HEK293T (cell line): Measurements from ENCODE around the gene OR10A3.

Source experiments
- ARNT ChIP-seq: fragments of 450-650 bp; IDR thresholded peaks from 2 replicates; pipeline ENCODE4 v1.6.1; 2017; ENCODE audit warnings: mild to moderate bottlenecking
- ELF4 ChIP-seq: fragments of 450-650 bp; IDR thresholded peaks from 2 replicates; pipeline ENCODE4 v1.6.1; 2017; ENCODE audit warnings: antibody characterized with exemption
- HDGF ChIP-seq: fragments of 450-650 bp; IDR thresholded peaks from 2 replicates; pipeline ENCODE4 v1.6.1; 2017; ENCODE audit warnings: antibody characterized with exemption, borderline replicate concordance
- TARDBP ChIP-seq: fragments of 450-650 bp; IDR thresholded peaks from 2 replicates; pipeline ENCODE4 v1.6.1; 2016

GRCh38 chr11:7904917-7905316 is 36.6 kb downstream of the OR10A3 start:
- TF ChIP-seq HDGF (no peak), TARDBP (no peak), ELF4 (no peak), ARNT (no peak)
